ENCODE data around the gene CDIP1.

Gene CDIP1

GRCh38 chr16:4522051-4522581, 16.5 kb downstream of the CDIP1 start:
- no peak for TF ChIP-seq SPI1 (IDR thresholded peaks at IDR 0.05; ENCODE audit: borderline replicate concordance, low read depth)
- TF ChIP-seq REST (IDR thresholded peaks at IDR 0.05; ENCODE audit: insufficient replicate concordance, low read depth), result no peak
- no peak for TF ChIP-seq POLR2AphosphoS5 (IDR thresholded peaks at IDR 0.05; ENCODE audit: low read depth)
- TF ChIP-seq GABPA (IDR thresholded peaks at IDR 0.05; ENCODE audit: low read depth), result no peak
- no peak for TF ChIP-seq CTCF (IDR thresholded peaks at IDR 0.05; ENCODE audit: insufficient read depth, low read length)
- no peak for DNase-seq (ENCODE audit: low read depth in 1 of 2, low spot score in 1 of 2)
- Histone ChIP-seq H3K4me3 (replicated peaks; ENCODE audit: insufficient read depth, low read length) (no peak overlapping the region), H3K27me3 (ENCODE audit: insufficient read depth, poor library complexity, severe bottlenecking) (no peaks in the 10 kb centered on the region), H3K27ac (replicated peaks) (no peak overlapping the region)

DNA sequence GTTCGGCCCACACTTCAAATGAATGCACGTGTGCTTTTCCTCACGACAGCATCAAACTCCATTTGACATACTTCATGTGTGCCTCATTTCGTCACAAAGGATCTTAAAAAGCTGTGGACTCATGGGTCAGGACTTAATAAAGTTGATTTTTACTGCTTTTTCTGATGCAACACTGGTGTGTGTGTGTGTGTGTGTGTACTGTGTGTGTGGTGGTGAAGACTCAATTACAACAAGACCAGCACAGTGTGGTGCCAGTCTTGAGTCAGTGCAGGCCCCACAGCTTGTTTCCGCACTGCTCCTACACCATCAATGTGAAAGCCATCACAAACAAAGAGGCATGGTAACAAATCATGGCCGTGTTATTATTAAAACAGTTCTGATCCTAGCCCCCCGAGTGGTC, 17.7 kb downstream of the CDIP1 start:
- Histone ChIP-seq H3K27me3 (ENCODE audit: insufficient read depth, poor library complexity, severe bottlenecking) (no peaks in the 10 kb centered on the region), H3K4me3 (replicated peaks; ENCODE audit: insufficient read depth, low read length) (no peak overlapping the region), H3K27ac (replicated peaks) (no peak overlapping the region)
- no peak for TF ChIP-seq POLR2AphosphoS5 (IDR thresholded peaks at IDR 0.05; ENCODE audit: low read depth)
- DNase-seq (ENCODE audit: low read depth in 1 of 2, low spot score in 1 of 2), result no peak

DNA sequence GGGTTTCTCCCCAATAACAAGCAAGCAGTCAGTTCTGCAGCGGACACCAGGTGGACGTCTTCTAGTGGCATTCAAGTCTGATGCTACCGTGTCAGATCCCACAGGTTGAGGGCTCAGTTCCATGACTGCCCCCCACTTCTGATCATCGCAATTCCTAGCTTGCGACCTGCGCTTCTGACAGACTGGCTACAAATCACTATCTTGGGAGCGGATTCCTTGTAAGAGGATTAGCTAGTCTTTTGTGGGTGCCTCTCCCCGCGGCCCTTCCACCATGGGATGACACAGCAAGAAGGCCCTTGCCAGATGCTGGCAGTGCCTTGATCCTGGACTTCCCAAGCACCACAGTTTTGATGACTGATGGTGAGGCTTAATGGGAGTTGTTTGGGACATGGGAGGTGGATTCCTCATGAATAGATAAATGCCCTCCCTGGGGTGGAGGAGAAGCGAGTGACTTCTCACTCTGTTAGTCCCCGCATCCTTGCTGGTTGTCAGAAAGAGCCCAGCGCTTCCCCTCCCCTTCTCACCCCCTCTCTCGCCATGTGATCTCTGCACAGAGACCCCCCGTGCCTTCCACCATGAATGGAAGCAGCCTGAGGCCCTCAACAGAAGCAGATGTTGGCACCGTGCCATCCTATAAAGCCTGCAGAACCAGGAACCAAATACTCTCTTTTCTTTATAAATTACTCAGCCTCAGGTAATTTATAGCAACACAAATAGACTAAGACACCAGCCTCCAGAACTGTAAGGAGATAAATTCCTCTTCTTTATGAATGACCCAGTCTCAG, 19.1 kb downstream of the CDIP1 start:
- Histone ChIP-seq H3K27ac (replicated peaks) (no peak overlapping the region), H3K27me3 (ENCODE audit: insufficient read depth, poor library complexity, severe bottlenecking) (no peaks in the 10 kb centered on the region), H3K4me3 (replicated peaks; ENCODE audit: insufficient read depth, low read length) (no peak overlapping the region)
- no peak for DNase-seq (ENCODE audit: low read depth in 1 of 2, low spot score in 1 of 2)
- no peak for TF ChIP-seq POLR2AphosphoS5 (IDR thresholded peaks at IDR 0.05; ENCODE audit: low read depth)
- TF ChIP-seq CTCF (IDR thresholded peaks at IDR 0.05; ENCODE audit: insufficient read depth, low read length), result no peak

DNA sequence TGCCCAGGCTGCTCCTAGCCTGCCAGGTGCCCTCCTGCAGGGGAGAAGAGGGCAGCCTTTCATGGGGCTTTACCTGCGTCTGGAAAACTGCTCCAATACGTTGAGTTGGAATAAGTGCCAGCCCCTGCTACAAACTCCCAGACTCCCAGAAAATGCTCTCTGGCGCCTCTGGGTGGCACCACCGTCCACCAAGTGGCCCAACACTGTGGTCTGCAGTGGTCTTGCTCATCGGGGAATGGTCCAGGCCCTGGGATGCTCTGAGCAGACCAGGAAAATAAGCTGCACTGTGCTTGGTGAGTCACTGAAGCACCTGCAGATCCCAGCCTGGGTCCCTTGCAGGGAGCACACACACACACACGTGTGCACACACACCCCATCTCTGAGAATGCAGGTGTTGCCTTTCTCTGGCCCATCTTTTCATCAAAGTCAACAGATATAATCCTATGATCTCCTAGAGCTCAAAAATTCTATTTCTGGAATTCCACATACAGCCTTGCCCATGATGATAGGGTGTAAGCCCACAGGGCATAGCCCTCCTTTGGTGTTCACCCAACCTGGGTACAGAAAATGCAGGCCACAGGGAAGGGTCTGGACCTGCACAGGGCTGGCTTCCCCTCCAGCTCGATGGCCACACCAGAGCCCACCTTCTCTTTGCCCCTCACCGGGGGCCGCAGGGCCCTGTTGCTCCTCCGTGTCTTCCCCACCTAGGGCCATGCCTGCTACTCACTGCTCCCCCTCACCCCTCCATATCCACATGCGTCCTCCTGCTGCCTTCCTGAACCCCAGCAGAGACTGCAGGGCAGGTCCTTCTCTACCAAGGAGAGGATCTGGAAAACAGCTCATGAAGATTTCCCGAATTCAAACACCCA, 20.5 kb downstream of the CDIP1 start:
- no peak overlapping the region for H3K4me3 ChIP-seq (replicated peaks; ENCODE audit: insufficient read depth, low read length)
- peak in 1 of 2 experiments; percentile 34 for DNase-seq (ENCODE audit: low read depth in 1 of 2, low spot score in 1 of 2)
- TF ChIP-seq POLR2AphosphoS5 (IDR thresholded peaks at IDR 0.05; ENCODE audit: low read depth) (no peak), GABPA (IDR thresholded peaks at IDR 0.05; ENCODE audit: low read depth) (no peak), SPI1 (IDR thresholded peaks at IDR 0.05; ENCODE audit: borderline replicate concordance, low read depth) (no peak), CTCF (IDR thresholded peaks at IDR 0.05; ENCODE audit: insufficient read depth, low read length) (peak; percentile 28), REST (IDR thresholded peaks at IDR 0.05; ENCODE audit: insufficient replicate concordance, low read depth) (no peak)

More for the DNA sequence above, 20.5 kb downstream of the CDIP1 start:
- Histone ChIP-seq H3K27me3 (ENCODE audit: insufficient read depth, poor library complexity, severe bottlenecking) (no peaks in the 10 kb centered on the region), H3K27ac (replicated peaks) (no peak overlapping the region)

All from HL-60 (cell line).